ENCODE results near the gene FHL5. TPM values are rescaled to one million over a fixed set of nuclear protein-coding genes. Genes with fewer than 3 reads are reported as not detected.
"Not testable (repeated sequence)": the region's sequence is repeated elsewhere in the genome, so short reads cannot be mapped to it uniquely, and the experiment has no call there.

The FHL5 gene
- polyA plus RNA-seq, 1 donor from 2014 or later: not detected

- H3F3A ChIP-seq (ENCODE audit: insufficient read depth, low read length, poor library complexity, severe bottlenecking): no peaks in the 10 kb centered on the region
- H3K4me2 ChIP-seq (ENCODE audit: low read length): no peak overlapping the region
- H3K27me3 ChIP-seq (ENCODE audit: insufficient read depth, low read depth, low read length): no peaks in the 10 kb centered on the region
- H3K4me3 ChIP-seq (ENCODE audit: low read length): no peak overlapping the region
- no peaks in the 10 kb centered on the region for H3K9me2 ChIP-seq (ENCODE audit: insufficient read depth, low read length)
- H3K79me2 ChIP-seq (replicated peaks; ENCODE audit: insufficient read depth, low read length): no peaks in the 10 kb centered on the region
- no peaks in the 10 kb centered on the region for H3K36me3 ChIP-seq (ENCODE audit: insufficient read depth, low read length)
- no peak overlapping the region for H3K27ac ChIP-seq (ENCODE audit: low read length)
- TF ChIP-seq MXI1 (conservative IDR thresholded peaks at IDR 0.05; ENCODE audit: poor library complexity, severe bottlenecking): no peak
- TF ChIP-seq POLR2AphosphoS5 (IDR thresholded peaks at IDR 0.05): no peak
- TF ChIP-seq EZH2 (IDR thresholded peaks at IDR 0.05; ENCODE audit: borderline replicate concordance, insufficient read depth, low read length, poor library complexity, severe bottlenecking): no peak
- TF ChIP-seq TAF1 (IDR thresholded peaks at IDR 0.05; ENCODE audit: low read depth): no peak
- TF ChIP-seq EP300 (conservative IDR thresholded peaks at IDR 0.05; ENCODE audit: poor library complexity, severe bottlenecking): no peak
- no peak for TF ChIP-seq CTCF (IDR thresholded peaks at IDR 0.05; ENCODE audit: poor library complexity, severe bottlenecking)
- no peak overlapping the region for H2AFZ ChIP-seq (ENCODE audit: low read depth, low read length)
- H4K20me1 ChIP-seq (ENCODE audit: insufficient read depth): no peaks in the 10 kb centered on the region
- H3K9me3 ChIP-seq (ENCODE audit: low read length): no peaks in the 10 kb centered on the region
- H3K9ac ChIP-seq (ENCODE audit: low read length): no peak overlapping the region
Measured at GRCh38 chr6:96631248-96631647, 68.3 kb downstream of the FHL5 start.

GRCh38 chr6:96637979-96638378 lies 75.1 kb downstream of the FHL5 start:
- not testable (repeated sequence) for H3K9me3 ChIP-seq (ENCODE audit: low read length); H4K20me1 ChIP-seq (ENCODE audit: insufficient read depth); H3K27ac ChIP-seq (ENCODE audit: low read length); H3K4me3 ChIP-seq (ENCODE audit: low read length); H3F3A ChIP-seq (ENCODE audit: insufficient read depth, low read length, poor library complexity, severe bottlenecking); H3K36me3 ChIP-seq (ENCODE audit: insufficient read depth, low read length); H3K27me3 ChIP-seq (ENCODE audit: insufficient read depth, low read depth, low read length); H2AFZ ChIP-seq (ENCODE audit: low read depth, low read length); H3K9me2 ChIP-seq (ENCODE audit: insufficient read depth, low read length); H3K9ac ChIP-seq (ENCODE audit: low read length); H3K79me2 ChIP-seq (replicated peaks; ENCODE audit: insufficient read depth, low read length); H3K4me2 ChIP-seq (ENCODE audit: low read length)

GRCh38 chr6:96645106-96645505 lies 82.2 kb downstream of the FHL5 start:
- TF ChIP-seq SMC3 (conservative IDR thresholded peaks at IDR 0.05; ENCODE audit: poor library complexity) (no peak), TAF1 (IDR thresholded peaks at IDR 0.05; ENCODE audit: low read depth) (no peak), EP300 (conservative IDR thresholded peaks at IDR 0.05; ENCODE audit: poor library complexity, severe bottlenecking) (no peak), REST (IDR thresholded peaks at IDR 0.05; ENCODE audit: borderline replicate concordance) (no peak), EZH2 (IDR thresholded peaks at IDR 0.05; ENCODE audit: borderline replicate concordance, insufficient read depth, low read length, poor library complexity, severe bottlenecking) (no peak), CTCF (IDR thresholded peaks at IDR 0.05; ENCODE audit: poor library complexity, severe bottlenecking) (no peak), RAD21 (conservative IDR thresholded peaks at IDR 0.05) (no peak), POLR2AphosphoS5 (IDR thresholded peaks at IDR 0.05) (no peak), MXI1 (conservative IDR thresholded peaks at IDR 0.05; ENCODE audit: poor library complexity, severe bottlenecking) (no peak)
- Histone ChIP-seq H3K27me3 (ENCODE audit: insufficient read depth, low read depth, low read length) (no peaks in the 10 kb centered on the region), H3K36me3 (ENCODE audit: insufficient read depth, low read length) (no peaks in the 10 kb centered on the region), H3F3A (ENCODE audit: insufficient read depth, low read length, poor library complexity, severe bottlenecking) (no peaks in the 10 kb centered on the region), H3K9me2 (ENCODE audit: insufficient read depth, low read length) (no peaks in the 10 kb centered on the region), H3K79me2 (replicated peaks; ENCODE audit: insufficient read depth, low read length) (no peaks in the 10 kb centered on the region), H3K27ac (ENCODE audit: low read length) (no peak overlapping the region), H4K20me1 (ENCODE audit: insufficient read depth) (no peaks in the 10 kb centered on the region), H3K4me2 (ENCODE audit: low read length) (no peak overlapping the region), H3K9ac (ENCODE audit: low read length) (no peak overlapping the region), H3K4me3 (ENCODE audit: low read length) (no peak overlapping the region), H3K9me3 (ENCODE audit: low read length) (no peaks in the 10 kb centered on the region), H2AFZ (ENCODE audit: low read depth, low read length) (no peak overlapping the region)

Data from neural cell (in vitro differentiated cells).